GM18505 (cell line): ENCODE results near the gene PRKG2.

Source experiments
- ATAC-seq: cut with Tn5 transposase; IDR thresholded peaks from one replicate; pipeline ENCODE4 v1.9.1; 2021; ENCODE audit not compliant: unreplicated experiment
- POLR2A ChIP-seq: IDR thresholded peaks from 4 replicates; pipeline ENCODE4 v1.6.1; 2011; ENCODE audit warnings: borderline replicate concordance; ENCODE audit not compliant: insufficient read depth, insufficient read length; ENCODE audit errors: extremely low read depth

PRKG2 gene

GRCh38 chr4:81152839-81153713 is 61.9 kb downstream of the PRKG2 start:
- ATAC-seq, result no peak
- TF ChIP-seq POLR2A, result no peak

GRCh38 chr4:81149976-81150375 is 65.0 kb downstream of the PRKG2 start:
- no peak for ATAC-seq
- no peak for TF ChIP-seq POLR2A

GRCh38 chr4:81148576-81148975 is 66.4 kb downstream of the PRKG2 start:
- TF ChIP-seq POLR2A, result no peak
- no peak for ATAC-seq

- no peak for ATAC-seq
- no peak for TF ChIP-seq POLR2A
Observed at GRCh38 chr4:81146466-81146865, 68.6 kb downstream of the PRKG2 start.

- no peak for TF ChIP-seq POLR2A
- ATAC-seq, result no peak
Observed at GRCh38 chr4:81143183-81143582, 71.8 kb downstream of the PRKG2 start.

- no peak for ATAC-seq
Observed at GRCh38 chr4:81142744-81143143, 72.3 kb downstream of the PRKG2 start.

GRCh38 chr4:81137894-81138293 is 77.1 kb downstream of the PRKG2 start:
- ATAC-seq, result no peak
- no peak for TF ChIP-seq POLR2A

More at GRCh38 chr4:81142744-81143143, 72.3 kb downstream of the PRKG2 start:
- TF ChIP-seq POLR2A, result no peak

- no peak for ATAC-seq
- TF ChIP-seq POLR2A, result no peak
Observed at GRCh38 chr4:81137446-81137845, 77.6 kb downstream of the PRKG2 start.

GRCh38 chr4:81136161-81136905 is 78.7 kb downstream of the PRKG2 start:
- ATAC-seq, result no peak
- no peak for TF ChIP-seq POLR2A

GRCh38 chr4:81135501-81135900 is 79.5 kb downstream of the PRKG2 start:
- no peak for TF ChIP-seq POLR2A
- ATAC-seq, result no peak

GRCh38 chr4:81131563-81131962 is 83.5 kb downstream of the PRKG2 start:
- no peak for ATAC-seq
- TF ChIP-seq POLR2A, result no peak

- TF ChIP-seq POLR2A, result no peak
- no peak for ATAC-seq
Observed at GRCh38 chr4:81131066-81131465, 84.0 kb downstream of the PRKG2 start.

- no peak for TF ChIP-seq POLR2A
- ATAC-seq, result no peak
Observed at GRCh38 chr4:81130569-81130968, 84.5 kb downstream of the PRKG2 start.

GRCh38 chr4:81120055-81120454 is 95.0 kb downstream of the PRKG2 start:
- ATAC-seq, result no peak
- TF ChIP-seq POLR2A, result no peak
